ENCODE measurements around the gene CD8B. TPM values are rescaled to one million over a fixed set of nuclear protein-coding genes. Genes with fewer than 3 reads are reported as not detected.

CD8B gene
- total and polyA plus RNA-seq, 2 of the 8 experiments (the other 6 are each of a cell fraction or from before 2014, with no cell fraction given) = 0.35 to 0.63 TPM

- TF ChIP-seq, protein P1, sequence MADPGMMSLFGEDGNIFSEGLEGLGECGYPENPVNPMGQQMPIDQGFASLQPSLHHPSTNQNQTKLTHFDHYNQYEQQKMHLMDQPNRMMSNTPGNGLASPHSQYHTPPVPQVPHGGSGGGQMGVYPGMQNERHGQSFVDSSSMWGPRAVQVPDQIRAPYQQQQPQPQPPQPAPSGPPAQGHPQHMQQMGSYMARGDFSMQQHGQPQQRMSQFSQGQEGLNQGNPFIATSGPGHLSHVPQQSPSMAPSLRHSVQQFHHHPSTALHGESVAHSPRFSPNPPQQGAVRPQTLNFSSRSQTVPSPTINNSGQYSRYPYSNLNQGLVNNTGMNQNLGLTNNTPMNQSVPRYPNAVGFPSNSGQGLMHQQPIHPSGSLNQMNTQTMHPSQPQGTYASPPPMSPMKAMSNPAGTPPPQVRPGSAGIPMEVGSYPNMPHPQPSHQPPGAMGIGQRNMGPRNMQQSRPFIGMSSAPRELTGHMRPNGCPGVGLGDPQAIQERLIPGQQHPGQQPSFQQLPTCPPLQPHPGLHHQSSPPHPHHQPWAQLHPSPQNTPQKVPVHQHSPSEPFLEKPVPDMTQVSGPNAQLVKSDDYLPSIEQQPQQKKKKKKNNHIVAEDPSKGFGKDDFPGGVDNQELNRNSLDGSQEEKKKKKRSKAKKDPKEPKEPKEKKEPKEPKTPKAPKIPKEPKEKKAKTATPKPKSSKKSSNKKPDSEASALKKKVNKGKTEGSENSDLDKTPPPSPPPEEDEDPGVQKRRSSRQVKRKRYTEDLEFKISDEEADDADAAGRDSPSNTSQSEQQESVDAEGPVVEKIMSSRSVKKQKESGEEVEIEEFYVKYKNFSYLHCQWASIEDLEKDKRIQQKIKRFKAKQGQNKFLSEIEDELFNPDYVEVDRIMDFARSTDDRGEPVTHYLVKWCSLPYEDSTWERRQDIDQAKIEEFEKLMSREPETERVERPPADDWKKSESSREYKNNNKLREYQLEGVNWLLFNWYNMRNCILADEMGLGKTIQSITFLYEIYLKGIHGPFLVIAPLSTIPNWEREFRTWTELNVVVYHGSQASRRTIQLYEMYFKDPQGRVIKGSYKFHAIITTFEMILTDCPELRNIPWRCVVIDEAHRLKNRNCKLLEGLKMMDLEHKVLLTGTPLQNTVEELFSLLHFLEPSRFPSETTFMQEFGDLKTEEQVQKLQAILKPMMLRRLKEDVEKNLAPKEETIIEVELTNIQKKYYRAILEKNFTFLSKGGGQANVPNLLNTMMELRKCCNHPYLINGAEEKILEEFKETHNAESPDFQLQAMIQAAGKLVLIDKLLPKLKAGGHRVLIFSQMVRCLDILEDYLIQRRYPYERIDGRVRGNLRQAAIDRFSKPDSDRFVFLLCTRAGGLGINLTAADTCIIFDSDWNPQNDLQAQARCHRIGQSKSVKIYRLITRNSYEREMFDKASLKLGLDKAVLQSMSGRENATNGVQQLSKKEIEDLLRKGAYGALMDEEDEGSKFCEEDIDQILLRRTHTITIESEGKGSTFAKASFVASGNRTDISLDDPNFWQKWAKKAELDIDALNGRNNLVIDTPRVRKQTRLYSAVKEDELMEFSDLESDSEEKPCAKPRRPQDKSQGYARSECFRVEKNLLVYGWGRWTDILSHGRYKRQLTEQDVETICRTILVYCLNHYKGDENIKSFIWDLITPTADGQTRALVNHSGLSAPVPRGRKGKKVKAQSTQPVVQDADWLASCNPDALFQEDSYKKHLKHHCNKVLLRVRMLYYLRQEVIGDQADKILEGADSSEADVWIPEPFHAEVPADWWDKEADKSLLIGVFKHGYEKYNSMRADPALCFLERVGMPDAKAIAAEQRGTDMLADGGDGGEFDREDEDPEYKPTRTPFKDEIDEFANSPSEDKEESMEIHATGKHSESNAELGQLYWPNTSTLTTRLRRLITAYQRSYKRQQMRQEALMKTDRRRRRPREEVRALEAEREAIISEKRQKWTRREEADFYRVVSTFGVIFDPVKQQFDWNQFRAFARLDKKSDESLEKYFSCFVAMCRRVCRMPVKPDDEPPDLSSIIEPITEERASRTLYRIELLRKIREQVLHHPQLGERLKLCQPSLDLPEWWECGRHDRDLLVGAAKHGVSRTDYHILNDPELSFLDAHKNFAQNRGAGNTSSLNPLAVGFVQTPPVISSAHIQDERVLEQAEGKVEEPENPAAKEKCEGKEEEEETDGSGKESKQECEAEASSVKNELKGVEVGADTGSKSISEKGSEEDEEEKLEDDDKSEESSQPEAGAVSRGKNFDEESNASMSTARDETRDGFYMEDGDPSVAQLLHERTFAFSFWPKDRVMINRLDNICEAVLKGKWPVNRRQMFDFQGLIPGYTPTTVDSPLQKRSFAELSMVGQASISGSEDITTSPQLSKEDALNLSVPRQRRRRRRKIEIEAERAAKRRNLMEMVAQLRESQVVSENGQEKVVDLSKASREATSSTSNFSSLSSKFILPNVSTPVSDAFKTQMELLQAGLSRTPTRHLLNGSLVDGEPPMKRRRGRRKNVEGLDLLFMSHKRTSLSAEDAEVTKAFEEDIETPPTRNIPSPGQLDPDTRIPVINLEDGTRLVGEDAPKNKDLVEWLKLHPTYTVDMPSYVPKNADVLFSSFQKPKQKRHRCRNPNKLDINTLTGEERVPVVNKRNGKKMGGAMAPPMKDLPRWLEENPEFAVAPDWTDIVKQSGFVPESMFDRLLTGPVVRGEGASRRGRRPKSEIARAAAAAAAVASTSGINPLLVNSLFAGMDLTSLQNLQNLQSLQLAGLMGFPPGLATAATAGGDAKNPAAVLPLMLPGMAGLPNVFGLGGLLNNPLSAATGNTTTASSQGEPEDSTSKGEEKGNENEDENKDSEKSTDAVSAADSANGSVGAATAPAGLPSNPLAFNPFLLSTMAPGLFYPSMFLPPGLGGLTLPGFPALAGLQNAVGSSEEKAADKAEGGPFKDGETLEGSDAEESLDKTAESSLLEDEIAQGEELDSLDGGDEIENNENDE (IDR thresholded peaks at IDR 0.05; ENCODE audit: insufficient replicate concordance, low read length) = no peak
- TF ChIP-seq CHD2 (IDR thresholded peaks at IDR 0.05; ENCODE audit: low read length) = no peak
- no peak for TF ChIP-seq CHD1 (IDR thresholded peaks at IDR 0.05; ENCODE audit: low read depth, low read length)
- no peak for TF ChIP-seq CTBP2 (IDR thresholded peaks at IDR 0.05; ENCODE audit: borderline replicate concordance, insufficient read depth, insufficient read length, low read length)
- TF ChIP-seq TAF7 (optimal IDR thresholded peaks at IDR 0.05; ENCODE audit: borderline replicate concordance, low read depth, low read length) = no peak
- no peak for TF ChIP-seq EZH2 (IDR thresholded peaks at IDR 0.05; ENCODE audit: low read depth, low read length, severe bottlenecking)
- TF ChIP-seq JUN (IDR thresholded peaks at IDR 0.05; ENCODE audit: low read depth, low read length) = no peak
- no peak for TF ChIP-seq GABPA (IDR thresholded peaks at IDR 0.05; ENCODE audit: borderline replicate concordance, insufficient read depth, low read length)
- TF ChIP-seq MAX (IDR thresholded peaks at IDR 0.05) = no peak
- no peak for TF ChIP-seq PHF8 (conservative IDR thresholded peaks at IDR 0.05; ENCODE audit: low read depth, low read length)
- TF ChIP-seq SIX5 (IDR thresholded peaks at IDR 0.05; ENCODE audit: low read depth, low read length) = no peak
- no peak for TF ChIP-seq BCL11A (IDR thresholded peaks at IDR 0.05; ENCODE audit: low read depth in 2 of 2, low read length in 2 of 2)
These were observed 89.1 kb downstream of the CD8B start (continued) for GRCh38 chr2:86772611-86773010.

Data from H1 (cell line).